SK-N-SH (cell line): ENCODE results near the gene HLA-B. TPM values are rescaled to one million over a fixed set of nuclear protein-coding genes. Genes with fewer than 3 reads are reported as not detected.

Source experiments
- polyA plus RNA-seq, 3 experiments: library from polyadenylated mRNA; depleted of rRNA; stranded (reverse); fragments of >200 nt; gene quantifications; 2 replicates each; pipeline ENCODE4 v1.2.3, GENCODE V29; 2012
- small RNA-seq, 7 experiments: library from RNA; depleted of rRNA; stranded (forward); fragments of <200 nt; gene quantifications; one replicate each; pipeline ENCODE3, GENCODE V24; 2012

The HLA-B gene
- polyA plus RNA-seq, 1 of the 3 experiments (the other 2 are of a cell fraction) = 18.7 TPM

Small RNA genes lying within 50 kb of the gene (small RNA-seq; reads per million reads assigned to genes)
- gene HLA-S (0 reads per million in 7 experiments), gene MIR6891 (0 reads per million in 7 experiments), gene RF00019 (0 reads per million in 7 experiments), gene RNU6-283P (0 reads per million in 7 experiments)

Other genes starting within 250 kb of the HLA-B start
- gene C6orf15, start 244.6 kb downstream of the HLA-B start, polyA plus RNA-seq (2012; rRNA removed) = not detected in 2 replicates
- gene PSORS1C1, start 242.4 kb downstream of the HLA-B start, polyA plus RNA-seq (2012; rRNA removed) = 3.0 and 3.1 TPM in 2 replicates
- gene CDSN, start 236.7 kb downstream of the HLA-B start, polyA plus RNA-seq (2012; rRNA removed) = 0.02 TPM in 1 of 2 replicates, not detected in the other
- not detected in 2 replicates for gene PSORS1C2, start 218.1 kb downstream of the HLA-B start, polyA plus RNA-seq (2012; rRNA removed)
- 15.5 and 18.7 TPM in 2 replicates for gene CCHCR1, start 199.4 kb downstream of the HLA-B start, polyA plus RNA-seq (2012; rRNA removed)
- 7.0 and 9.3 TPM in 2 replicates for gene TCF19, start 198.6 kb downstream of the HLA-B start, polyA plus RNA-seq (2012; rRNA removed)
- gene POU5F1, start 186.5 kb downstream of the HLA-B start, polyA plus RNA-seq (2012; rRNA removed) = not detected in 2 replicates
- gene HLA-C, start 85.1 kb downstream of the HLA-B start, polyA plus RNA-seq (2012; rRNA removed) = 390 and 434 TPM in 2 replicates
- 28.8 and 32.7 TPM in 2 replicates for gene MICA, start 46.4 kb upstream of the HLA-B start, polyA plus RNA-seq (2012; rRNA removed)
- gene MICB, start 141.0 kb upstream of the HLA-B start, polyA plus RNA-seq (2012; rRNA removed) = 9.7 and 9.9 TPM in 2 replicates
- not detected in 2 replicates for gene MCCD1, start 171.8 kb upstream of the HLA-B start, polyA plus RNA-seq (2012; rRNA removed)
- 502 and 556 TPM in 2 replicates for gene DDX39B, start 184.8 kb upstream of the HLA-B start, polyA plus RNA-seq (2012; rRNA removed)
- gene ATP6V1G2, start 189.4 kb upstream of the HLA-B start, polyA plus RNA-seq (2012; rRNA removed) = 13.6 and 15.6 TPM in 2 replicates
- 14.6 and 17.1 TPM in 2 replicates for gene NFKBIL1, start 190.4 kb upstream of the HLA-B start, polyA plus RNA-seq (2012; rRNA removed)
- not detected in 2 replicates for gene LTA, start 215.1 kb upstream of the HLA-B start, polyA plus RNA-seq (2012; rRNA removed)
- not detected in 2 replicates for gene TNF, start 218.4 kb upstream of the HLA-B start, polyA plus RNA-seq (2012; rRNA removed)
- 0.10 and 0.16 TPM in 2 replicates for gene LTB, start 225.2 kb upstream of the HLA-B start, polyA plus RNA-seq (2012; rRNA removed)
- gene LST1, start 229.1 kb upstream of the HLA-B start, polyA plus RNA-seq (2012; rRNA removed) = not detected in 2 replicates
- gene NCR3, start 235.8 kb upstream of the HLA-B start, polyA plus RNA-seq (2012; rRNA removed) = not detected in 2 replicates